ENCODE results near the gene CTNNA2.

CTNNA2 gene

GRCh38 chr2:80303006-80303908 lies 790.4 kb downstream of the CTNNA2 start:
- DNase-seq, result no peak

- no peak for DNase-seq
Measured at GRCh38 chr2:80303909-80304837, 791.3 kb downstream of the CTNNA2 start, which contains the start of gene LRRTM1. Gene LRRTM1 (minus strand): TSS chr2:80304752. CDS start chr2:80303819, 933 bp downstream.

GRCh38 chr2:80311304-80311703 lies 798.5 kb downstream of the CTNNA2 start:
- no peak for DNase-seq

GRCh38 chr2:80312282-80312839 lies 799.5 kb downstream of the CTNNA2 start:
- DNase-seq, result no peak

- DNase-seq, result no peak
Measured at GRCh38 chr2:80322311-80322920, 809.6 kb downstream of the CTNNA2 start.

GRCh38 chr2:80322958-80323357 lies 810.1 kb downstream of the CTNNA2 start:
- no peak for DNase-seq

- no peak for DNase-seq
Measured at GRCh38 chr2:80323610-80324009, 810.8 kb downstream of the CTNNA2 start.

GRCh38 chr2:80324525-80324924 lies 811.7 kb downstream of the CTNNA2 start:
- DNase-seq, result no peak

GRCh38 chr2:80326214-80326613 lies 813.4 kb downstream of the CTNNA2 start:
- DNase-seq, result no peak

GRCh38 chr2:80326861-80327260 lies 814.0 kb downstream of the CTNNA2 start:
- no peak for DNase-seq

- no peak for DNase-seq
Measured at GRCh38 chr2:80328159-80328571, 815.3 kb downstream of the CTNNA2 start.

- no peak for DNase-seq
Measured at GRCh38 chr2:80329491-80329890, 816.6 kb downstream of the CTNNA2 start.

GRCh38 chr2:80330527-80331450 lies 817.9 kb downstream of the CTNNA2 start:
- DNase-seq, result no peak

- no peak for DNase-seq
Measured at GRCh38 chr2:80333886-80334285, 821.0 kb downstream of the CTNNA2 start.

GRCh38 chr2:80335411-80335810 lies 822.6 kb downstream of the CTNNA2 start:
- no peak for DNase-seq

GRCh38 chr2:80338794-80339193 lies 825.9 kb downstream of the CTNNA2 start:
- no peak for DNase-seq

GRCh38 chr2:80340022-80340421 lies 827.2 kb downstream of the CTNNA2 start:
- DNase-seq, result no peak

GRCh38 chr2:80348078-80348477 lies 835.2 kb downstream of the CTNNA2 start:
- no peak for DNase-seq

- no peak for DNase-seq
Measured at GRCh38 chr2:80348953-80349352, 836.1 kb downstream of the CTNNA2 start.

- DNase-seq, result no peak
Measured at GRCh38 chr2:80351231-80351630, 838.4 kb downstream of the CTNNA2 start.

- no peak for DNase-seq
Measured at GRCh38 chr2:80354858-80355257, 842.0 kb downstream of the CTNNA2 start.

GRCh38 chr2:80361904-80362303 lies 849.1 kb downstream of the CTNNA2 start:
- DNase-seq, result no peak

Measured in activated gamma-delta T cell (primary cell).